Left hindlimb (tissue), 1 donor: ENCODE measurements around the gene TBC1D22A.

Experiments used
- DNase-seq: peaks from one replicate; pipeline ENCODE4 v3.0.0-alpha.2; 2018

The TBC1D22A gene

DNA sequence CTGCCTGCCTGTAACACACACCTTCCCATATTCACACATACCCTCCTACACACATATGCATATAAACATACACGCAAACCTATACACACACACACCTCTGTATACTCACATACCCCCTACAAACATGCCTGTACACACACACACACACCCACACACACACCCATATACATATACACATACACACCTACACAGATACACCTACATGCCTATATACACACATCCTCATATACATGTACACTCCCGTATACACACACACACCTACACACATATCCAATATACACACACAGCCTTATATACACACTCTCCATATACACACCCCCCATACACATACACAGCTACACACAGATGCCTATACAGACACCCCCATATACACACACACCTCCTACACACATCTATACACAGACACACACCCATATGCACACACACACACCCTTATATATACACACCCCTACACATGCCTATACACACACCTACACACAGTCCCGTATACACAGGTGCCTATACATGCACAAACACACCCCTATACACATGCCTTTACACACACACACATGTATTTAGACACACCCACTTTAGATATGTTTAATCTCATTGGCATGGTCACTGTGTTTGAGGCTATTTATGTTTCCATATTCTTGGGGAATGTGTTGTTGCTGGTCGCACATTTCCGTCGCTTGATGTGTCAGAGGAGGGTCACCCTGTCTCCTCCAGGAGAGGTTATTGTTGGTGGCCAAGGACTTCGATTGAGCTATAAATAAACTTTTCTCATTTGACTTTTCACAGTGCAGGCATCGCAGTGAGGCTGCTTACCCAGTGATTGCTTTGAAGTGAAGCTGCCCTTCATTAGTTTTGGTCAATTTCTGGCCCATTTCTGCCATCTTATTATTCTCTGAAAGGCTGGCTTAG, 243.3 kb downstream of the TBC1D22A start:
- no peak for DNase-seq

GRCh38 chr22:47006433-47006832, 244.0 kb downstream of the TBC1D22A start:
- DNase-seq, result no peak

- DNase-seq, result no peak
Observed at GRCh38 chr22:47006869-47007268, 244.4 kb downstream of the TBC1D22A start.

- no peak for DNase-seq
Observed at GRCh38 chr22:47007496-47007895, 245.0 kb downstream of the TBC1D22A start.

DNA sequence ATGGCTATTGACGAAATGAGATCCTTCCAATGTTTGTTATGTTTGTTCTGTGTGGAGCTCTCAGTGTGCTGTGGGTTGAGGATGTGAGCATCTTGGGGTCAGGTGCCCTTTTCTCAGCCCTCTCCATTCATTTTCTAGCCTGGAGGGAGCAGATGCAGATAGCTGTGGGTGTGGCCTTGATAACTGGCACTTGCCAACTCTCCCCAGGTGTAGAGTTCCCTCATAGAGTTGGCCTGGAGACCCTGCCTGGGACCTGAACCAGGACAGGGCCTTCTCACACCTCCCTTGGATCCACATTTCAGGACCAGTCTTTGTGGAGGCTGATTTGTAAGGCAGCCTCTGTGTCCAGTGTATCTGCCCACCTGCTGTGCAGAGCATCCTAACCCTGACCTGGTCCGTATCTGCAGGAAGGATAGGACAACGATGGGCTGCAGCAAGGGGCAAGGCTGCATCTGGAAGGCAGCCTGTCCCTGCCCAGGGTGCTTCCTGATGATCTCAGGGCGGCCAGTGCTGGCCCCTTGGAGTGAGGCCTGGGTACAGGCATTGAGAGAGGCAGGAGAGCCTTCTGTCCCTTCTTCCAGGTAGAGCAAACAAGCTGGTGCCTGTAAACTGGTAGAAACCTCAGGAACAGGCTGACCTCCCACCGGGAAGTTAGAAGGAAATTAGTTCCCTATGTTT, 245.9 kb downstream of the TBC1D22A start:
- no peak for DNase-seq

GRCh38 chr22:47009304-47010101, 247.1 kb downstream of the TBC1D22A start:
- DNase-seq, result no peak

DNA sequence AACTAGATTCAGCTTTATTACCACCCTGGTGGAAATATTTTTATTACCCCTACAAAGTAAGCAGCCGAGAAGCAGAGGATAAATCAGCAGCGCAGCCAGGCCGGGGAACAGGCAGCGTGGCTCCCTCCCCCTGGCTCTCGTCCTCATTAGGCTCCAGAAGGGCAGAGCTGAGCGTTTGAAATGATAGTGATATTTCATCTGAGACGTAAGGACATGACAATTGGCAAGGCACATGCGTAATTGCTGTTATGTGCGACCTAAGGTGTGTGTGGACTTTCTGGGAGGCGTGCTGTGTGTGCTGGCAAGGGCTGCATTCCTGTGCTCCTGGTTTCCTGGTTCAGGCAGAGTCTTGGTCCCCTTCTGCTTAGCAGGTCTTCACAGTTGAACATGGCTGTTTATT, 247.8 kb downstream of the TBC1D22A start:
- DNase-seq, result no peak

DNA sequence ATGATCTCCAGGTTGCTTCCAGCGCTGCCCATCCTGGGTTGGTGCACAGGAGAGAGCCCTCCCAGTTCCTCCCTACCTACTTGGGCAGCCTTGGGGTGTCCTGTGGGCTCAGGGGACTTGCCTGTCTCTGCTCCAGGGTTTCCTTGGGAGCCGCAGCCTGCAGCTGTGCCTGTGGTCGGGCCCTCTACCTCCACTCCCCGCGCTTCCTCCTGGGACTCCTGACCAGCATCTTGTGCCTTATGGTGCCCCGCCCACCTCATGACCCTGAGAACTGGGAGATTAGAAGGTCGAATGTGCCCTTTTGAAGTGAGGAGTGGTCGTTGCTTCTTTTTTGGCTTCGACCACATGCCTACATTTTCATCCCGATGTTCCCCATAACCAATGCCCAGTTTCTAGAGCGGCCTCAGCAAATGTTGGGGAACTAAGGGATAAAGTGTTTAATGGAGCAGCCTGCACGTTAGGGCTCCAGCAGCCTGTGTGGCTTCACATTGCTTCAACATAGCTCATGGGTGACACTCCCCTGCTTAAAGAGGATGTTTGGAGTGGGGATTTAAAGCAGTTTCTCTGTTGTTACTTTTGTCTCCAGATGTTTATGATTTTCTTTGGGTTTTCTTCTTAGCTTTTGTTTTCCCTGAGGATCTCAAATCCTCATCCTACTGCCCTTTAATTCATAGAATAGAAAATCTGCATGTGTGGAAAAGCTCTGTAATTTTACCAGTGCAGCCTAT, 248.8 kb downstream of the TBC1D22A start:
- DNase-seq, result no peak

DNA sequence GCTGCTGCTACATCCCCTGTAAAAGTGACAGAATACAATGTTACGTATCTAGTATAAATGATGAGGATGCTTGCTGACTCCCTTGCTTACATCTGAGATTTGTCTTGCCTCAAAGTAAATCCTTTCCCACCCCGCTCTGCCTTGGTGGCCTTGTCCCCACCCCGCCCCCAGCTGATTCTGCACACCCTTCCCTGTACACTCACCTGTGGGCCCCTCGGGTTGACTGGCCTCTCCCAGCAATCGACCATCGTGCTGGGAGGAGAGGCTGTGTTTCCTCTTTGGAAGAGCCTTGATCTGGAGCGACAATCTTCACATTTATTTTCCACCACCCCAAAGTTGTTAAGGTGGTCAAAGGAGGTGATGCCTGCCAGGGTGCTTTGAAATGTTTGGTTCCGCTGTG, 249.4 kb downstream of the TBC1D22A start:
- no peak for DNase-seq

- no peak for DNase-seq
Observed at GRCh38 chr22:47012589-47013370, 250.3 kb downstream of the TBC1D22A start.

- no peak for DNase-seq
Observed at GRCh38 chr22:47013861-47014635, 251.6 kb downstream of the TBC1D22A start.

- DNase-seq, result no peak
Observed at GRCh38 chr22:47014636-47015345, 252.3 kb downstream of the TBC1D22A start.

- no peak for DNase-seq
Observed at GRCh38 chr22:47015589-47016178, 253.2 kb downstream of the TBC1D22A start.

GRCh38 chr22:47016631-47017030, 254.2 kb downstream of the TBC1D22A start:
- DNase-seq, result no peak

DNA sequence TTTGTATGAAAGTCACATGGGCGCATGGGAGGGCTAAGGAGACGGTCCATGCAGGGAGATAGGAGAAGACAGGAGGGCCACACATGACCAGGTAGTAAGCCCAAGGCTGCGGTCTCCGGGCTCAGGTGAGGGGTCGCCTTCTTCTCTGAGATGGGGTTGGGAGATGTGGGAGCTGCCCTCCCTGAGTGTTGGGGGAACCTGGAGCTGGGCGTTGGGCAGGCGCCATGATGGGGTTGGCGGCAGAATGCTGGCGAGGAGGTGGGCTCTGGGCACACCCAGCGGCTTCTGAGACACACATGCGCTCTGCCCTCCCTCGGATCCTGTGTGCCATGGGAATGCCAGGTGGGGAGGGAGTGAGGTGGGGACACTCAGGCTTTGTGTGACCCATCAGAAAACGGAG, 254.8 kb downstream of the TBC1D22A start:
- DNase-seq, result no peak

- no peak for DNase-seq
Observed at GRCh38 chr22:47018010-47018910, 255.8 kb downstream of the TBC1D22A start.

DNA sequence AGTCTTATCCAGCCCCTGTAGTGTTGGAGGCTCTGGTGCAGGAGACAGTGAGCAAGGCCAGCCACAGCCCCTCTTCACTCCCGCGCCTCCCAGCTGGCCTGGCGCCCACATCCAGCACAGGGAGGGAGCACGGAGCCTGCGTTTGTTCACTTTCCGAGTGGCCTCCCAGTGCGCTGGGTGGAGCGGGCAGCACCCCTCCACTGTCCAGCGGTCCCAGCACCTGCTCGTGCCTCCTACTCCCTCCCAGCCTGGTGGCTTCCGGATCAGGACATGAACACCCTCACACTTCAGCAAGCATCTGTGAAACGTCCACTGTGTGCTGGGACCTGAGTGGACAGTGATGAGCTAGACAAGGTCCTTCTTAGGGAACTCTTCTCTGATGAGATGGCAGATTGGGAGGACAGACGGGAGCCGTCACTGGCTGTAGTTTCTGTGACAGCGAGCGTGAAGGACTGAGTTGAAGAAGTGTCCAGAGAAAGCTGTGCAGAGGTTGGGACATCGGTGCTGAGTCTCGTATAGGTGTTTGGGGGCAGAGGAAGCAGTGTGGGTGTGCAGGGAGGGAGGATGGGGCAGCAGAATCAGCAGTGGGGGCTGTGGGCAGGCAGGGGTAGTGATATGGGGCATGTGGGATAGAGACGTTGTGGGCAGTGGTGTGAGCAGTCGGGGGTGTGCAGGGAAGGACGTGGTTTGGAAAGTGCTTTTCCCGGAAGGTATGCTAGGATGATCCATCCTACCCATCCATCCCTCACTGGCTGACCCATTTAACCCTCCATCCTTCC, 256.8 kb downstream of the TBC1D22A start:
- no peak for DNase-seq

DNA sequence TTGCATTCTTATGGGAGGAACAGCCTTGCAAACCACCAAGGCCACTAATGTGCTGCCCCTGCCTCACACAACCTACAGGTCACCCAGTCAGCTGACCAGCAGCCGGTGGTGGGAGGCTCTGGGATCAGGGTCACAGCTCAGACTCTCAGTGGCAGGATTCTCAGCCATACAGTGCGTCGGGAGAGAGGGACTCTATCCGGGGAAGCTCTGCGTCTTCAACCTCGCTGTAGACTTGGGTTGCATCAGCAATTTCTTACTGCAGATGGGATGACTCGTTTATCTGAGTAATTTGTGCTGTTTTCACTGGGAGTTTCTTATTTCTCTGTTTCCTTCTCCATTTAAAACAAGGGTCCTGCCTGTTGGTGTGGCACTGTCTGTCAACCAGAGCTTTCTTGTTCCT, 257.7 kb downstream of the TBC1D22A start:
- DNase-seq, result no peak
